NB4 (cell line): Measurements from ENCODE around the gene RAC2.
"Not testable (repeated sequence)": the region's sequence is repeated elsewhere in the genome, so short reads cannot be mapped to it uniquely, and the experiment has no call there.

Source experiments
- DNase-seq: peaks from one replicate; pipeline ENCODE4 v3.0.0; 2010; ENCODE audit warnings: low read depth
- H3K4me3 ChIP-seq: one replicate; pipeline ENCODE4 v1.5.1; 2011; ENCODE audit warnings: mild to moderate bottlenecking, low read depth, low read length, moderate library complexity
- MYC ChIP-seq: IDR thresholded peaks from 2 replicates; pipeline ENCODE4 v1.6.1; 2011; ENCODE audit warnings: low read depth, low read length
- POLR2A ChIP-seq: IDR thresholded peaks from 2 replicates; pipeline ENCODE4 v1.6.1; 2011; ENCODE audit warnings: mild to moderate bottlenecking; ENCODE audit not compliant: insufficient read length; ENCODE audit errors: extremely low read depth
- TF ChIP-seq, protein P1 (sequence below): IDR thresholded peaks from 2 replicates; pipeline ENCODE4 v1.6.1; 2011; ENCODE audit warnings: low read depth, low read length
- TF ChIP-seq, protein P2 (sequence below): IDR thresholded peaks from one replicate; pipeline ENCODE4 v1.5.1; 2012; ENCODE audit warnings: low read depth, low read length

RAC2 gene

DNA sequence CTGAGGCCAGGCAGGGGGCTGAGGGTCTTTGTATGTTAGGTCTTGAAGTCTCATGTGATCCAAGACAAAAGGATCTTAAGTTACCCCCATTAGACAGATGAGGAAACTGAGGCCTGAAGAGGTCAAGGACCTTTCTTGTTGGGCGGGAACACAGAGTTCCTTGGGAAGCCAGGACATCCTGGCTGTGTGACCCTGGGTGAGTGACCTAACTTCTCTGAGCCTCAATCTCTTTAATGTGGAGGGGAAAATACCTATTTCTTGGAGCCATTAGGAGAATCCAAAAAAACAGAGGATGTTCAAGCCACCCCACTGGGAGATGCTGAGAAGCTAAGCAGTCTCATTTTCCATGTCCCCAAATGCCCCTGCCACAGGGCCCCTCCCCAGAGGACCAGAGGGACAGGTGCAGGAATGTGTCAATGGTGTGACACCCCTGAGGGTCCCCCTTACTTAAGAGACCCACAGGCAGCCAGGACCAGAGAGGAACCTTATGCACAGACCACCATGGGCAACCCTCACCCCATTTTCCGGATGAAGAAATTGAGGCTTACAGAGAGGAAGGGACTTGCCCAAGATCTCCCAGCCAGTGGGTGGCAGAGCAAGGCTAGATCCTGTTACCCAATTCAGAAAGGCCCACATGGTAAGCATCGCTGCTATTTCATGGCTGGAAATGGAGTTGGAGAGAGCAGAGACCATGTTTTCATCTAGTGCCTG, 8.0 kb downstream of the RAC2 start:
- TF ChIP-seq MYC: no peak
- TF ChIP-seq, protein P1, sequence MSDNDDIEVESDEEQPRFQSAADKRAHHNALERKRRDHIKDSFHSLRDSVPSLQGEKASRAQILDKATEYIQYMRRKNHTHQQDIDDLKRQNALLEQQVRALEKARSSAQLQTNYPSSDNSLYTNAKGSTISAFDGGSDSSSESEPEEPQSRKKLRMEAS: no peak
- TF ChIP-seq POLR2A: no peak
- TF ChIP-seq, protein P2, sequence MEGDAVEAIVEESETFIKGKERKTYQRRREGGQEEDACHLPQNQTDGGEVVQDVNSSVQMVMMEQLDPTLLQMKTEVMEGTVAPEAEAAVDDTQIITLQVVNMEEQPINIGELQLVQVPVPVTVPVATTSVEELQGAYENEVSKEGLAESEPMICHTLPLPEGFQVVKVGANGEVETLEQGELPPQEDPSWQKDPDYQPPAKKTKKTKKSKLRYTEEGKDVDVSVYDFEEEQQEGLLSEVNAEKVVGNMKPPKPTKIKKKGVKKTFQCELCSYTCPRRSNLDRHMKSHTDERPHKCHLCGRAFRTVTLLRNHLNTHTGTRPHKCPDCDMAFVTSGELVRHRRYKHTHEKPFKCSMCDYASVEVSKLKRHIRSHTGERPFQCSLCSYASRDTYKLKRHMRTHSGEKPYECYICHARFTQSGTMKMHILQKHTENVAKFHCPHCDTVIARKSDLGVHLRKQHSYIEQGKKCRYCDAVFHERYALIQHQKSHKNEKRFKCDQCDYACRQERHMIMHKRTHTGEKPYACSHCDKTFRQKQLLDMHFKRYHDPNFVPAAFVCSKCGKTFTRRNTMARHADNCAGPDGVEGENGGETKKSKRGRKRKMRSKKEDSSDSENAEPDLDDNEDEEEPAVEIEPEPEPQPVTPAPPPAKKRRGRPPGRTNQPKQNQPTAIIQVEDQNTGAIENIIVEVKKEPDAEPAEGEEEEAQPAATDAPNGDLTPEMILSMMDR: no peak
- DNase-seq: no peak

DNA sequence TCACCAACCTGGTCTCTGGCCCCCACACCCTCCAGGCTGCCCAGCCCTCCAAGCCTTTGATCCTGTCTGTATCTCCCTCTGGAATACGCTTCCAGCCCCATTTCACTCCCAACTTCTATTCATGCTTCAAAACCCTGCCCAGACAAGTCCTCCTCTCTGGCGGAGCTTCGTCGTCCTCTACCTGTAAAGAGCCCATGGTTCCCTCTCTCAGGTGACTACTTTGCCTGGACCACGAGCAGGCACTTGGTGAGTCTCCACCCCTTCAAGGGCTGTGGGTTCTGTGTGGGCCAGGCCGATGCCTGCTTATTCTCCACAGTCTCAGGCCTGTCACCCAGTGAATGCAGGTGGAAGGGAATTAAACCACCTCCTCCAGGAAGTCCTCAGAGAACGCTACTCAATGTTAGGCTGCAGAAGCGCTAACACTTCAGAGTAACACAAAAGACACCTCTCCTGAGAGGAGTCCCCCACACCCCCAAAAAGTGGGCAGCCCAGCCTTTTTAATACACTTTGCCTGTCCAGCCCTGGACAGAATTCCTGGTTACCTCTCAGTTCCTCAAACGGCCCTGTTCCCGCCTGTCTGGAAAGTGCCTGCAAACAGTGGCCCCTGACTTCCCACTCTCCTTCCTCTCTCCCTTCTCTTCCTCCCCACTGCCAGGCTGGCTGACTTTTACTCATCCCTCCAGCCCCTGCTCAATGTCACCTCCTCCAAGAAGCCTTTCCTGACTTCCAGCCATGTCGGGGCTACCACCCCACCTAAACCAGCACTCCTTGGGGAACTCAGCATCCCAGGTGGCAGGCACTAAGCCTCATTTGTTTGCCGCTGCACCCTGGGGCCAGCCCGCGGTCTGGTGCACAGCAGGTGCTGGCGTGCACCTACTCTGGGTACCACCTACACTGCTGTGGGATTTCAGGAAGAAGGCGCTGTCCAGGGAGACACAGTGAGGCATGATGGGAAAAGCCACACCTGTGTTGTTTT, 9.0 kb downstream of the RAC2 start:
- no peak overlapping the region for H3K4me3 ChIP-seq
- TF ChIP-seq, protein P2: no peak
- TF ChIP-seq, protein P1: no peak
- TF ChIP-seq POLR2A: no peak
- TF ChIP-seq MYC: no peak
- no peak for DNase-seq

More for the DNA sequence above, 8.0 kb downstream of the RAC2 start:
- no peak overlapping the region for H3K4me3 ChIP-seq

DNA sequence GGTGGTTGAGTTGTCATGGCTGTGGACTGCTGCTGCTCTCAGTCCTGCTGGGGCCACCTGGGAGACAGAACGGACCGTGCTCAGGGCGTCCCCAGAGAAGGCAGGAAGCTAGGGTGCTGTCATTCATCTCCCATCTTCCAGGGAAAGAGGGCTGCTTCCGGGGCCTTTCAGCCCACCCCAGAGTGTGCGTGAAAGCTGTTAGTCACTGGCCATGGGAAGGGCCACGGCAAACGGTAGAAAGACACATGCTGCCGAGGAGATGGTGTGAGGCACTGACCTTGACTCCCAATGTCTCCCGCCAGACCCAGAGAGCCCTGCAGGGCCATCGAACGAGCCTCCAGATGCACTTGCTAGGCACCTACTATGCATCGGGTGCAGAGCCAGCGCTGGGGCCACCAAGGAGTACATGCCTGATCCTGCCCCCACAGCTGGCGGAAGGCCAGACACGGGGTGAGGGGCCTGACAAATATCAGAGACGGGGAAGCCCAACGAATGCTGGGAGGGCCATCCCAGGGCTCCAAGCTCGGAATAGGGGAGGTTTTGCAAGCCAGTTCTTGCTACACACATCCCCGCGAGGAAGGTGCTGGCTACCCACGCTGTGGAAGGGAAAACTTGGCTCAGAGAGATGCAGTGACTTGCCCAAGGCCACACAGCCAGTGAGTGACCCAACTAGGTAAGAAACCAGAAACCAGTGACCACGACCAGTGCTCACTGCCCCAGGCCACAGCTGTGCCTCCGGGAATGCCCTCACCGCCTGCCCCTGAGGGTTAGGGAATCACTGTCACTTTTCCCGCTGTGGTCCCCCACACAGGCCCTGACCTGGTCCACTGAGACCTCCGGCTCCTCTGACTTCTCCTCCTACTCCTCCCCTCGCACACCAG, 10.1 kb downstream of the RAC2 start:
- TF ChIP-seq, protein P2: no peak
- TF ChIP-seq POLR2A (no peak), MYC (no peak)
- TF ChIP-seq, protein P1: no peak
- H3K4me3 ChIP-seq: no peak overlapping the region
- no peak for DNase-seq

DNA sequence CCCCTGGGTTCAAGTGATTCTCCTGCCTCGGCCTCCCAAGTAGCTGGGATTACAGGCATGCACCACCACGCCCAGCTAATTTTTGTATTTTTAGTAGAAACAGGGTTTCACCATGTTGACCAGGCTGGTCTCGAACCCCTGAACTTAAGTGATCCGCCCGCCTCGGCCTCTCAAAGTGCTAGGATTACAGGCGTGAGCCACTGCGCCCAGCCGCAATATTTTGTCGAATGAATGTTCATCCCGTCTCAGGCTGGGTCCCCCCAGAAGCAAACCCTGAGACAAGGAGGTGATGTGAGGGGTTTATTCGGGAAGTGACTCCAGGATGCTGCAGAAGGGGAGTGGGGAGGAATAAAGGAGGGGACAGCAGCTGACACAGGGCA, 10.7 kb downstream of the RAC2 start:
- not testable (repeated sequence) for DNase-seq

DNA sequence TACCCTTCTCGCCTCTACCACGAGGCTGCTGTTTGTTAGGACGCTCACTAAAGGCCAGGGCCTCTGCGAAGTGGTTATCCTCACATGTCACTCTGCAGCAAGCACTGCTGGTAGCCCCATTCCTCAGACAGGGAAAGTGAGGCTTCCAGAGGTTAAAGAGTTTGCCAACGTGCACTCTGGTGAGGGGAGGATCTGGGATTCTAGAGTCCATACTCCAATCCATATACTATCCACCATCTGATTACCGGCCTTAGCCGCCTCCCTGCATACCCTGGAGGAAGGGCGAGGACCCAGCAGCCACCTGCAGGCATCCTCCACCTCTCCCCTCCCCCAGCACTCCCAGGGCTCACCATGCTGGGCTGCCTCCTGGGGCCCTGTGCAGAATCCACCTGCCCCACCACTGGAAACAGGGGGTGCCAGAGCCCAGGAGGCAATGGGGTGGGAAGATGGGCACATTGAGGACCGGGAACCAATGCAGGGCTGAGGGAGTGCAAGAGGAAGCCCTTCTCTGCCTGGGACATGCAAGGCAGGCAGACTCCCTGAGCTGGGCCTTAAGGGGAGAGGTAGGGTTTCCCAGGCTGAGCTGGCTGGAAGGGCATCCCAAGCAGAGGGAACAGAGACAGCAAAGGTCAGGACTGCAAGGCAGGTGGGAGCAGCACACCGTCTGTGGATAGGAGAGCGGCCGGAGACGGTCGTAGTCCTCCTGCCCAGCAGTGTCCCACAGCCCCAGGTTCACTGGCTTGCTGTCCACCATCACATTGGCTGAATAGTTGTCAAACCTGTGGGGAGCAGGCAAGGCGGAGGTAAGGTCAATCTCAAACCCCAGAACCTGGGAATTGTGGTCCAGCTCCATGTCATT, 11.7 kb downstream of the RAC2 start:
- DNase-seq: no peak
- TF ChIP-seq, protein P1: no peak
- TF ChIP-seq, protein P2: no peak
- TF ChIP-seq POLR2A (no peak), MYC (no peak)
- no peak overlapping the region for H3K4me3 ChIP-seq

More for the DNA sequence above, 10.7 kb downstream of the RAC2 start:
- H3K4me3 ChIP-seq: not testable (repeated sequence)
